Measurements from ENCODE around the gene PPIE. TPM values are rescaled to one million over a fixed set of nuclear protein-coding genes. Genes with fewer than 3 reads are reported as not detected.
"Not testable (repeated sequence)": the region's sequence is repeated elsewhere in the genome, so short reads cannot be mapped to it uniquely, and the experiment has no call there.

Gene PPIE
- total RNA-seq, 3 donors from 2014 or later, result 41.3 to 49.2 (median 45.9) TPM

- Histone ChIP-seq H3K4me1 (no peaks in the 10 kb centered on the region), H3K36me3 (no peaks in the 10 kb centered on the region), H3K27me3 (peaks cover 0 to 11% of the 10 kb centered on the region in 2 donors), H3K27ac (no peak overlapping the region), H3K4me3 (peak overlapping the region; percentile 27 to 69 (median 64)), H3K9me3 (no peaks in the 10 kb centered on the region)
- intact Hi-C loops (cut with DNase I; ENCODE audit: low total_unique reads), result no loop called here
- DNase-seq (ENCODE audit: low spot score in 2 of 2), result no peak
- TF ChIP-seq CTCF (IDR thresholded peaks at IDR 0.05) (no peak), POLR2AphosphoS5 (IDR thresholded peaks at IDR 0.05) (no peak), POLR2A (IDR thresholded peaks at IDR 0.05) (no peak)
Observed at GRCh38 chr1:39788426-39788757, 49.7 kb downstream of the PPIE start.

GRCh38 chr1:39788758-39789570 is 50.3 kb downstream of the PPIE start, which contains the start of gene BMP8B:
TSS of gene BMP8B (minus strand) at chr1:39788865. CDS start at chr1:39788485, 380 bp downstream.
- no peak within 1 kb of the TSS for H3K27ac ChIP-seq
- peak within 1 kb of the TSS; percentile 27 to 69 (median 64) for H3K4me3 ChIP-seq

GRCh38 chr1:39789571-39790110 is 51.0 kb downstream of the PPIE start:
- no peaks in the 10 kb centered on the region for H3K36me3 ChIP-seq
- intact Hi-C loops (cut with DNase I; ENCODE audit: low total_unique reads), result no loop called here
- H3K9me3 ChIP-seq, result no peaks in the 10 kb centered on the region
- DNase-seq (ENCODE audit: low spot score in 2 of 2), result no peak
- H3K4me3 ChIP-seq, result peak overlapping the region; percentile 27 to 69 (median 64)
- TF ChIP-seq CTCF (IDR thresholded peaks at IDR 0.05) (no peak), POLR2A (IDR thresholded peaks at IDR 0.05) (no peak), POLR2AphosphoS5 (IDR thresholded peaks at IDR 0.05) (no peak)
- H3K27ac ChIP-seq, result no peak overlapping the region
- H3K27me3 ChIP-seq, result peaks cover 0 to 11% of the 10 kb centered on the region in 2 donors
- no peaks in the 10 kb centered on the region for H3K4me1 ChIP-seq

More at GRCh38 chr1:39788758-39789570, 50.3 kb downstream of the PPIE start, which contains the start of gene BMP8B:
- H3K36me3 ChIP-seq, result no peaks in the 10 kb centered on the region
- peak in 1 of 2 donors; percentile 32 for DNase-seq (ENCODE audit: low spot score in 2 of 2)
- H3K27me3 ChIP-seq, result peaks cover 0 to 11% of the 10 kb centered on the region in 2 donors
- no peaks in the 10 kb centered on the region for H3K4me1 ChIP-seq
- TF ChIP-seq CTCF (IDR thresholded peaks at IDR 0.05) (no peak), POLR2A (IDR thresholded peaks at IDR 0.05) (no peak), POLR2AphosphoS5 (IDR thresholded peaks at IDR 0.05) (no peak)
- intact Hi-C loops (cut with DNase I; ENCODE audit: low total_unique reads), result no loop called here
- no peaks in the 10 kb centered on the region for H3K9me3 ChIP-seq

GRCh38 chr1:39791838-39792237 is 53.2 kb downstream of the PPIE start:
- Histone ChIP-seq H3K36me3 (no peaks in the 10 kb centered on the region), H3K4me1 (no peaks in the 10 kb centered on the region), H3K27me3 (peaks cover 0 to 11% of the 10 kb centered on the region in 2 donors), H3K9me3 (no peaks in the 10 kb centered on the region), H3K27ac (no peak overlapping the region), H3K4me3 (no peak overlapping the region)
- DNase-seq (ENCODE audit: low spot score in 2 of 2), result no peak
- intact Hi-C loops (cut with DNase I; ENCODE audit: low total_unique reads), result no loop called here
- TF ChIP-seq POLR2AphosphoS5 (IDR thresholded peaks at IDR 0.05) (no peak), POLR2A (IDR thresholded peaks at IDR 0.05) (no peak), CTCF (IDR thresholded peaks at IDR 0.05) (no peak)

GRCh38 chr1:39795651-39796050 is 57.0 kb downstream of the PPIE start:
- TF ChIP-seq POLR2AphosphoS5 (IDR thresholded peaks at IDR 0.05), result no peak
- TF ChIP-seq POLR2A (IDR thresholded peaks at IDR 0.05), result no peak
- no peak for TF ChIP-seq CTCF (IDR thresholded peaks at IDR 0.05)
- Histone ChIP-seq H3K4me3 (no peak overlapping the region), H3K4me1 (no peaks in the 10 kb centered on the region), H3K27ac (no peak overlapping the region), H3K9me3 (no peaks in the 10 kb centered on the region), H3K27me3 (no peaks in the 10 kb centered on the region), H3K36me3 (no peaks in the 10 kb centered on the region)
- no peak for DNase-seq (ENCODE audit: low spot score in 2 of 2)
- intact Hi-C loops (cut with DNase I; ENCODE audit: low total_unique reads), result no loop called here

GRCh38 chr1:39798859-39799769 is 60.4 kb downstream of the PPIE start:
- H3K4me1 ChIP-seq; intact Hi-C loops (cut with DNase I; ENCODE audit: low total_unique reads); H3K27me3 ChIP-seq; H3K27ac ChIP-seq; H3K36me3 ChIP-seq; H3K9me3 ChIP-seq: not testable (repeated sequence)
- DNase-seq (ENCODE audit: low spot score in 2 of 2), result peak; percentile 49 to 69
- H3K4me3 ChIP-seq, result peak overlapping the region in 1 of 3 donors; percentile 22
